ENCODE measurements around the gene SPATA1.

SPATA1 gene

GRCh38 chr1:84541679-84542078 is 35.5 kb downstream of the SPATA1 start:
- H3K4me3 ChIP-seq (ENCODE audit: low read depth, low read length), result no peak overlapping the region
- CTCF ChIA-PET, result interaction anchor here (0.6 to 1.3 kb wide), 2 partner anchors 14 to 212 kb away, joined by 3 read pairs; no protein-coding TSS in a partner anchor
- POLR2A ChIA-PET, result no interaction called here
- DNase-seq (ENCODE audit: low read depth, low spot score), result no peak
- TF ChIP-seq CTCF (IDR thresholded peaks at IDR 0.05; ENCODE audit: insufficient read depth, low read length, missing control alignments), result no peak

GRCh38 chr1:84550826-84551225 is 44.6 kb downstream of the SPATA1 start:
- CTCF ChIA-PET, result interaction anchor here (0.8 to 1.7 kb wide), 2 partner anchors 9 to 109 kb away, joined by 3 to 5 read pairs; no protein-coding TSS in a partner anchor
- DNase-seq (ENCODE audit: low read depth, low spot score), result no peak
- no peak for TF ChIP-seq CTCF (IDR thresholded peaks at IDR 0.05; ENCODE audit: insufficient read depth, low read length, missing control alignments)
- POLR2A ChIA-PET, result no interaction called here
- no peak overlapping the region for H3K4me3 ChIP-seq (ENCODE audit: low read depth, low read length)

GRCh38 chr1:84569216-84569615 is 63.0 kb downstream of the SPATA1 start:
- ChIA-PET CTCF (no interaction called here), POLR2A (no interaction called here)
- no peak for TF ChIP-seq CTCF (IDR thresholded peaks at IDR 0.05; ENCODE audit: insufficient read depth, low read length, missing control alignments)
- H3K4me3 ChIP-seq (ENCODE audit: low read depth, low read length), result no peak overlapping the region
- no peak for DNase-seq (ENCODE audit: low read depth, low spot score)

- POLR2A ChIA-PET, result no interaction called here
- no peak for DNase-seq (ENCODE audit: low read depth, low spot score)
- no peak for TF ChIP-seq CTCF (IDR thresholded peaks at IDR 0.05; ENCODE audit: insufficient read depth, low read length, missing control alignments)
Measured at GRCh38 chr1:84570436-84571149, 64.4 kb downstream of the SPATA1 start.

GRCh38 chr1:84571150-84571535 is 65.0 kb downstream of the SPATA1 start:
- no peak overlapping the region for H3K4me3 ChIP-seq (ENCODE audit: low read depth, low read length)
- DNase-seq (ENCODE audit: low read depth, low spot score), result no peak
- POLR2A ChIA-PET, result no interaction called here
- CTCF ChIA-PET, result no interaction called here
- TF ChIP-seq CTCF (IDR thresholded peaks at IDR 0.05; ENCODE audit: insufficient read depth, low read length, missing control alignments), result no peak

More at GRCh38 chr1:84570436-84571149, 64.4 kb downstream of the SPATA1 start:
- H3K4me3 ChIP-seq (ENCODE audit: low read depth, low read length), result no peak overlapping the region
- CTCF ChIA-PET, result no interaction called here

- H3K4me3 ChIP-seq (ENCODE audit: low read depth, low read length), result peak overlapping the region; percentile 73
- ChIA-PET CTCF (interaction anchor here (0.7 to 2.4 kb wide), 11 partner anchors 9 to 432 kb away, joined by 3 to 10 read pairs (median 3); partner anchors contain the start of genes GNG5 and SPATA1), POLR2A (interaction anchor here (0.7 to 2.2 kb wide), 7 partner anchors 12 to 127 kb away, joined by 3 to 19 read pairs (median 4); partner anchors contain the start of genes GNG5 and SPATA1)
- TF ChIP-seq CTCF (IDR thresholded peaks at IDR 0.05; ENCODE audit: insufficient read depth, low read length, missing control alignments), result no peak
- DNase-seq (ENCODE audit: low read depth, low spot score), result no peak
Measured at GRCh38 chr1:84573481-84573966, 67.3 kb downstream of the SPATA1 start.

Data from AG04449 (cell line).